Activated CD8-positive, alpha-beta memory T cell treated with anti-CD3 and anti-CD28 coated beads, Interleukin-2, amount 50 U/mL, for 24 hours (primary cell): ENCODE results near the gene VAV2.
"Not testable (repeated sequence)": the region's sequence is repeated elsewhere in the genome, so short reads cannot be mapped to it uniquely, and the experiment has no call there.

Experiments used
- DNase-seq: peaks from one replicate; pipeline ENCODE4 v3.0.0-alpha.2; 2020; ENCODE audit errors: extremely low read depth

VAV2 gene

DNA sequence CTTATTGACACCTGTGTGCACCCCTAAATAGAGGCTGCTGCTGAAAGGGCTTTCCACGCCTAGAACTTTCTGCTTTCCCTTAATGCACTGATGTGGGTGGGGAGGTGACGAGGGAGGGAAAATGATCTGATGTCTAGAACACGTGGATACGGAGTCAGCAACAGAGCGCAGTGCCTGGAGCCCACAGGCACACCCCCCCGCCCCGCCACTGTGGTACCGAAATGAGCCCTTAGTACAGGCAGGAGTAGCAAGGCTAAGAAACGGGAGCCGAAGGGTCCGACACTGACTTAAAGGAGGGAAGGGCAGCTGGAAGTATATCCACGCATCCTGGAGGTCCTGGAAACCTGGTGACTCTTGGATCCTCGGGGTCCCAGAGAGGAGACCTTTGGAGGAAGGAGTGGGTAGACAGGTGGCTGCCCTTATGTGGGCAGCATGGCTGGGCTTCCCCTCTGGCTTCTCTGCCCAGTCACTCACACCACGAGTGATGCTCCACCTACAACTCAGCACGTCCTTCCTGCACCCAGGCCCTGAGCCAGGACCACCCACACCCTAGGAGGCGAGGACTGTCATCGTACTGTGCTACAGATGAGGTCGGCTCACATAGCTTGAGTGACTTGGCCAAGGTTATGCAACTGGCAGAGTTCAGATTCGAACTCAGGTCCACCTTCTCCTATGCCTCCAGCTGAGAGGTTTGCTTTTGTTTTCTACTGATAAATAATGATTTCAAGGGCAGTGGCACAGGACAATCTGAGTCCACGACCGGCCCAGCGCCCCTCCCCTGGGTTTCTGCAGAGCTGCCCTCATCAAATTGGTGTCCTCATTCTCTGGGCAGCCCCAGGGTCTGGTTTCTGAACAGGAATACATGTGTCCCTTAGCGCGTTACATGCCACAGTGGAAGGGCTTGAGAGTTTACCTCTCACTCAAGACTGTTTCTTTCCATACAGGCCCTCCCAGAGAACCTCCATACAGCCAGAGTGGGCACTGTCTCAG, 4.7 kb upstream of the VAV2 start:
- no peak for DNase-seq

DNA sequence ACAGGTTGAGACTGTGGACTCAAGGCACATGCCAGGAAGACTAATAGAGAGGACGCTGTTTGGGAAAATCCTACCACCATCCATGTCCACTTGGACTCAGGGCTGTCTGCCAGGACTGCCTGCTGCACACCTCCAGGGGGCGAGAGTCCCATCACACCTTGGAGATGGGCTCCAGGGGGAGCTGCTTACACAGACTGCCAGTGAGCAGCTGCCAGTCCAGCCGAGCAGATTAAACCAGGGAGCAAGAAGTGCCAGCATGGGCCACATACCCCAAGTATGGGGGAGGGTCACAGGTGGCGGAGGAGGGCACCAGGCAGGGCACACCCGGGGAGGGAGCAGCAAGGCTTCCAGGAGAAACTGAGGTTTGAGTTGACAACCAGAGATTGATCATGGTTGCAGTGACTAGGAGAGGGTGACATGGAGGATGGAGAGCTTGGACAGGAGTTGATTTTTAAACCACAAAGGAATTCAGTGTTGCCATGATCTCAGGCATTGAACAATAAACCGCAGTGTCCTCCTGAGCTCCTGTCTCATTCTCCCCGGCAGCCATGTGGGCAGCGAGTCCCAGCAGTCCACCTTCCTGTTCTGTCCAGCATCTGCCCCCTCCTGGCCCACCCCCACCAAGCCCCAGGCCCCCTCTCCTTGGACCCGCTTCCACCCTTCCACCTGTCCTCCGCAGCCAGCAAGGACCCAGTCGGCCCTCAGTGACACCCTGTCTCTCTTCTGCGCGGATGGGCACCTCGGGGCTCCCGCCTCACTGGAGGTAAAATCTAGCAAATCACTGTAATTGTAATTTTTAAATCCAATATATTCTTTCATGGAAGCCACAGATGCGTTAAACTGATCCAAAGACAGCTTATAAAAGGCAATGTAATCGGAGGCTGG, 3.1 kb upstream of the VAV2 start:
- DNase-seq, result no peak

DNA sequence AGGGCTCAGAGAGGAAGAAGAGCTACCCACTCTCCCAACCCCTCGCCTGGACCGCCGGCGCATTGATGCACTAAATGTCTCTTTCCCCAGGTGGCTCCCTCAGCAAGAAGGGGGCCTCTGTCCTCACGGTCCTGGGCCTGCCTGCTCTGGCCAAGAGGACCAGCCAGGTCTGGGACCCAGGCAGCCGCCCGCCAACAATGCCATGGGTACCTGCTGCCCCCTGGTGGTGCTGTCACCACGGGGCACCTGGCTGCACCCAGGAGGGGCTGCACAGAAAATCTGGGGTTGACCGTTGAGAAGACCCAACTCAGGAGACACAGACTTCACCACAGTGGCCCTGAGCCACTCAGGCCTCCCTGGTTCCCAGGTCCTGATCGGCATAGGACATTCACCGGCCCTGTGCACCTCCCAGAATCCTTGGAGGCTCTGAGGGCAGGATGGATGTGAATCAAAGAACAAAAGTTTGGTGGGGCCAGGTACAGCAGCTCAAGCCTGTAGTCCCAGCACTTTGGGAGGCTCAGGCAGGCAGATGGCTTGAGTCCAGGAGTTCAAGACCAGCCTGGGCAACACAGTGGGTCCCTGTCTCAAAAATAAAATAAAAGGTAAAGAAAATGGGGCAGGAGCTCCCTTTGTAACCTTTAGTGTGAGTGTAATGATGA, 2.4 kb upstream of the VAV2 start:
- DNase-seq, result peak; percentile 33

DNA sequence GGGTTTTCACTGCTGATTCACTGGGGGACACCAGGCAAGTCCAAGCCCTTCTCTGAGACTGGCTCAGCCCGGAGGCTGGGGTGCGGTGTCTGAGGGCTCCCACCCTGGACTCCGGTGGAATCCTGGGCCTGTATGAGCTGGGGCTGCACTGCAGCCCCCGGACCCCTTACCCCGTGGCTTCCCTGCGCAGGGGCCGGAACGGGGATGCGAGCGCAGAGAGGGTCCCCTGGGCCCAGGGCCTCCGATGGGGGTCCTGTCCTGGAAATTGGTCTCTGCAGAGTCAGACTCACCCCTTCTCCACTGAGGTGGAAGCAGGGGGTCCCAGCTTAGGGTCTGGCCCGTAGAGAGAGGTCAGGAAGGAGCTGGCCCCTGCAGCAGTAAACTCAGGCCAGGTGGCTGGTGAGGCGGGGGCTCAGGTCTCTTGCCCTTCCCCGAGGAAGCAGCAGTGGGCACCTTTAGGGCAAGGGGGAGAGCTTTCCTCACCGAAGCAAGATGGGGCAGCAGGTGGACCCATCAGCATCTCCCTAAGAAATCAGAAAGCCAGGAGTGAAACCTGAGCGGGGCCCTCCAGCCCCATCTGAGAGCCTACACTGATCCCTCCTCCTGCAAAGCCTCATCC, 1.6 kb upstream of the VAV2 start:
- DNase-seq, result no peak

DNA sequence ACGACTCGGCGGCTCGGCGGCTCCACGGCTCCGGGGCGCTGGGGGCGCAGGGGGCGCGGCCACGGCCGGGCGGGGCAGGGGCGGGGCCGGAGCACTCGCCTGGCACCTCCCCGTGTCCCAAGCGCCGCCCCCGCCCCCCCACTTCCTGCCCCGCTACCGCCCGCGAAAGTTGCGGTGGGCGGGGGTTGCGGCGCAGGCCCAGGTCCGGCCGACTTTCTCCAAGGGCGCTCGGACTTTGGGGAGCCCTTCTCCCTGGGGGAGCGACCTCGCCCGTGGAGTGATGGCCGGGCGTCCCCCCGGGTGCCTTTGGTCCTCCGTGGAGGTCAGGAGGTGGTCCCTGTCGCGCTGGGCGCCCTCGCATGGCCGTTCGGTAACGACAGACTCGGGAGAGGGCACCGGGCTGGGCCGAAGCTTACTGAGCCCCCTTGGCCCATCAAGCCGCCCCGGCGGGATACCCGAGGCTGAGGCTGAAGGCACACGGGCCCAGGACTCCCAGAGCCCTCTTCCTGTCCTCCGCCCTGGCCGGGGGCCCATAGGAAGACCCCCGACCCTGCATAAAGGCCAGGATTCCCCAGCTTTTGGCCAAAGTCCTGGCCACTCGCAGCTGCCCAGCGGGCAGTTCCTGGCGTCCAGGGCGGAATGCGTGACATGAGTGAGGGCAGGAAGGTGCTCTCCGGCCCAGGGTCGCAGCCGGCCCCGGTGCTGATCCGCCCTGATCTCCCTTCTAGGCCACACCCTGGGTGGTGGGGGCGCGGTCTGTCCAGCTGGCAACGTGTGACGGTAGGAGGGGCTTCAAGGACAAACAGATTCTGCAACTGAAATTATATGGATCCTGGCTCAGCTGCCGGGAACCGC, 883 bp upstream of the VAV2 start:
- DNase-seq, result peak; percentile 24

DNA sequence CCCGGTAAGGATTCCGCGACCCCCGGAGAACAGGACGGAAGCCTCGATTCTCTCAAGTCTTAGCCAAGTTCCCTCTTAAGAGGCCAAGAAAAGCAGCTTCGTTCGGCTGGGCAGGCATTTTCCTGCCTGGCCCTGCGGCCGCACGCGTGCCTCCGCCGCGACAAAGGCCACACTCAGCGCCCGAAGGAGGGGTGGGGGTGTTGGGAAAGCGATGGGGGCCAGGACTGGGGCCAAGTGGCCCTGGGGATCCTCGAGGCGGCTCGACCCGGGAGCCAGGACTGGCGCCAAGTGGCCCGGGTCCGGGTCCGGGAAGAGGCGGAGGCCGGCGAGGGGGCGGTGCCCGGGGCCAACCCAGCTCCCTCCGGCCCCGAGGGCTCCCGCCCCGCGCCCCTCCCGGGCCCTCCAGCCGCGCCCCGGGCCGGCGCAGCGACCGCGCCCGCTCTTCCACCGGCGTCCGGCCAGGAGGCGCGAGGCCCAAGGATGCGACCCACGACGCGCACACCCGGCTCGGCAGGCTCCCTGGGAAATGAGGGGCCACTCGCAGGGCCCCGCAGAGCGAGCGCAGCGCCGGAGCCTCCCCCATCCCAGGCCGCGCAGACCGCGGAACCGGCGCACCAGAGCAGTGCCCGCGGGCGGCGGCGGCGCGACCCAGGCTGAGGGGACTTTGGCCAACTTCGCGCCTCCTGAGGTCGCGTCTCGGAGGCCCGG, 756 bp downstream of the VAV2 start:
- DNase-seq, result no peak

DNA sequence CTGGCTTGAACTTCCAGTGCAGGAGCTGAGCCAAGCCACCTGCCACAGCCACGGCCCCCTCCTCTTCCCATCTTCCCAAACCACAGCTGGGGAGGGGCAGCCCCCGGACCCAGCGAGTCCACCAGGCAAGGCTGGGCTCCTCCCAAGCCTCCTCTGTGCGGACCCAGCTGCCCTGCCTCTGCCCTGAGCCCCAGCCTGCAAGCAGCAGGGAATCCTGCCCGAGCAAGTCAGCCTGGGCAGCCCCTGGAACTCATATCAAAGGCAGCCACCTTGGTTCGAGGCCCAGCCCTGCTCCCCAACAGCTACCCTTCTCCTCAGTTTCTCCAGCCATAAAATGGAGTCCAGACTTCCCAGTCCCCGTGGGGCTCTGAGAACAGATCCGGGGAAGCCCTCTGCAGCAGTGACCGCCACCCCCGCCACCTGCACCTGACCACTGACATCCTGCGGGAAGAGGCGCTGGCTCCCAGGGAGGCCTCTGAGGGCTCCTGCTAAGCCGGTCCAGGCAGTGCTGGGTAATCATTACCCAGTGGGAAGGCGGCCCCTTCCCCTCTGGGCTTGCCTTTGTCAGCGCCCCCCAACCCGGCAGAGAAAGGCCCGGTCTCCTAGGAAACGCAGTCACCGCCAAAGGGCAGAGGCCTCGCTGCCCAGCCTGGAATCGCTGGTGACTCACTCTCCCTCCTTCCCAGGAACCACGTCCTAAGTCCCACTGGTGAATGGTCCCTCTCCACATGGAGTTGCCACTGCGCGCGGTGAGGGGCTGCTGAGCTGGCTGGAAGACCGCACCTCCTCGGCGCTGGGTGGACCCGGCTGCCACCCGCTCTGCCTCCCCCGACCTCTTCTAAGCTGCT, 1.5 kb downstream of the VAV2 start:
- DNase-seq, result no peak

DNA sequence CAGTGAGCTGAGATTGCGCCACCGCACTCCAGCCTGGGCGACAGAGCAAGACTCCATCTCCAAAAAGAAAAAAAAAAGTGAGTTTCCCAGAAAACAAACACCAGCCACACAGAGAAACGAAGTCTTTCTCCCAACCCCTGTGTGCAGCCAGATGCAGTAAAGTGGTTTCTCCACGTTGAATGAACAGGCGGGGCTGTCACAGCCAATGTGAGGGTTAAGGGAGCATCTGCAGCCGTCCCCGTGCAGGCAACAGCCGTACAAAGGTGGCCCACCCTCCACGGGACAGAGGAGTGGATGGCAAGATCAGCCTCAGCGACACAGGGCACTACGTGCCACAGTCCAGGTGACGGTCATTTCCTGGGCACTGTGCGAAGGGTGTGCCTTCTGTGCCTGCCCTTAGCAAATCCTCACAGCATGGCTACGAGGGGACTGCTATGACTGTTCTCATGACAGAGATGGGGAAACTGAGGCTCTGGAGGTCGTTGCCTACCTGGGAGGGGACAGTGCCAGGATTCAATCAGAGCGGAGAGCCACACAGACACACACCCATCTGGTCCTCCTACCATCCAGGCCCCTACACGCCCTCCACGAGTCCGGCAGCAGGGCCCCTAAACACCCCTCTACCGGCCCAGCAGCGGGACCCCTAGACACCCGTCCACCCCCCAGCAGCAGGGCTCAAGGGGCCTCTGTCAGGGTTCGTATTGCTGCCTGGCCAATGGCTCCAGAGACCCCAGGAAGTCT, 2.3 kb downstream of the VAV2 start:
- no peak for DNase-seq

DNA sequence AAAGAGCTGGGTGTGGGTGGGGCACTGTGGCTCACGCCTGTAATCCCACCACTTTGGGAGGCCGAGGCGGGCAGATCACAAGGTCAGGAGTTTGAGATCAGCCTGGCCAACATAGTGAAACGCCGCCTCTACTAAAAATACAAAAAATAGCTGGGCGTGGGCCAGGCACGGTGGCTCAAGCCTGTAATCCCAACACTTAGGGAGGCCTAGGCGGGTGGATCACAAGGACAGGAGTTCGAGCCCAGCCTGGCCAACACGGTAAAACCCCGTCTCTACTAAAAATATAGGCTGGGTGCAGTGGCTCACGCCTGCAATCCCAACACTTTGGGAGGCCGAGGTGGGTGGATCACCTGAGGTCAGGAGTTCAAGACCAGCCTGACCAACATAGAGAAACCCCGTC, 3.4 kb downstream of the VAV2 start:
- not testable (repeated sequence) for DNase-seq

DNA sequence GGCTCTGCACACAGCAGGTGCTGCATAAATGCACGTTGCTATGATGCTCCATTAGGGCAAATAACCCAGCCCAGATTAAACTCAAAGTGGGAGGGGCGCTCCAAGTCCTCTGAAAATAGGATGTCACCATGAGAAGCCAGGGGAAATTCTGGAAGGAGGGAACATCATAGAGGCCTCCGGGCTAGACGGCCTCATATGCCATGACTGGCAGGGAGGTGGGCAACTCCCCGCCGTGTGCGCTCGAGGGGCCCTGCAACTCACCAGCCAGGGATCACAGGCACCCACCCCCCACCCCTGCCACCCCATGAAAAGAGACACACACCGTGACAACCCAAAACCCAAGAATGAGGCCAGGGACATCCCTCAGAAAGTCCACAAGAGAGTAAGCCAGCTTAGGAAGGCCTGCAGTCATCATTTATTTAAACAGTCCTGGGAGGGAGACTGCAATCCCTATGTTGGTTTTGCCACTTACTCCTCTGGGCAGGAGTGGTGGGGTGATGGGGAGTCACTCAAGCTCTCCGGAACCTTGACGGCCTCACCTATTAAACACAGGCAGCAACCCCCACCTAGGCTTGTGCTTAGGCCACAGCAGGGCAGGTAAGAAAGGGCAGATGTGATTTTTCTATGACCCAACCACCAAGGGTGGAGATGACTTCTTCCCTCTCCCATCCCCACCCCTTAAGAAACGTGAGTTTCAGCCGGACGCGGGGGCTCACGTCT, 4.0 kb downstream of the VAV2 start:
- no peak for DNase-seq

DNA sequence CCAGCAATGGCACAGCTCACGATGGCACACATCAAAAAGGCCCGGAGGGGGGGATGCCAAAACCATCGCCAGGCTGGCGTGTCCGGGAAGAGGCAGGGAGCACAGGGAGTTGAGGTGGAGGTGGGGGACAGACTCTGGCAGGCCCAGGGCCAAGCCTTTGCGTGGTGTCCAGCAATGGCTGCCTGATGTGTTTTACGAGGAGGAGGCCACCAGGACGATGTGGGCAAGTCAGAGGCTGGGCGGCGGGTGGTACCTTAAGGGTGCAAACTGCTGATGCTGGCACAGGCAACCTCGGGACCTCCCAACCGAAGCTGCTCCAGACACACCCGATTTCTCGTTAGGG, 4.7 kb downstream of the VAV2 start:
- no peak for DNase-seq

DNA sequence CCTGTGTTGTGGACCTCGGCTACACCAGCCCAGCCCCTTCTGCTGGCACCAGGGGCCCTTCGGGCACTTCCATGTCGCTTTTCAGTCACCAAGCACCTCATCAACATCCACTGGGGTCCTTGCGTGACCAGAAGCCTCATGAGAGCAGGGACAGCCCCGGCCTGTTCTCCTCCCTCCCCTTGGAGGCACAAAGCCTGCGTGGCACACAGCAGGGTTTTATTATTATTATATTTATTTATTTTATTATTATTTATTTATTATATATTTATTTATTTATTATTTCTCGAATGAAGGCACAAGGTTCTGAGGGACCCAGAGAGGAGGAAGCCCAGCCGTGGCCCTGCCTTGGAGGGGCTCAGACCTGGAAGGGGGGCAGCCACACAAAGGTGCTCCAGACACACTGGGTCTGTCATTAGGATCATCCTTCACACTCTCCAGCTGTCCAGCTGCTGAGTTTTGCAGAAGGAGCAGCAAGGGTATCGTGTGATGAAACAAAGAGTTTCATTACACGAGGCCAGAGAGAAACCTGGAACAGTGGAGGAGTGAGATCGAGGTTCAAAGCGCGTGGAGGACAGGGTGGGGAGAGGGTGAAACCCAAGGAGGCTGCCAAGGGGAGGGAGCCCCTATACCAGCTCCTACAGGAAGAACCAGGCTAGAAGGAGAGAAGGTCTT, 5.2 kb downstream of the VAV2 start:
- no peak for DNase-seq

DNA sequence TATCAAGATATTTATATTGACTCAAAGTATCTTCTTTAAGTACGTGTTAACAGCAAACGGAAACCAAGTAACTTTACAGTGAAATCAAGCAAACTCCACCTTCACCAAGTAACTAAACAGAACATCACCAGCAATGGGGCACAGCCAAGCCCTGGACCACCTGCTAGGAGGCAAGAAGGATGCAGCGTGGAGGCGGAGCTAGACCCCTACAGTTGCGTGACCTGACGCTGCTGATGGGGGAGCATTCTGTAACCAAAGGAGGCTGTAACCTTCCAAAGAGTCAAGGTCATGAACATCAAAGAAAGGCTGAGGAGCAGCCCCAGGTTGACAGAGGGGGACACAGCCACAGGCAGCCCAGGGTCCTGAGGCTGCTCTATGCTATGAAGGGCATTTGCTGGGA, 6.1 kb downstream of the VAV2 start:
- no peak for DNase-seq

DNA sequence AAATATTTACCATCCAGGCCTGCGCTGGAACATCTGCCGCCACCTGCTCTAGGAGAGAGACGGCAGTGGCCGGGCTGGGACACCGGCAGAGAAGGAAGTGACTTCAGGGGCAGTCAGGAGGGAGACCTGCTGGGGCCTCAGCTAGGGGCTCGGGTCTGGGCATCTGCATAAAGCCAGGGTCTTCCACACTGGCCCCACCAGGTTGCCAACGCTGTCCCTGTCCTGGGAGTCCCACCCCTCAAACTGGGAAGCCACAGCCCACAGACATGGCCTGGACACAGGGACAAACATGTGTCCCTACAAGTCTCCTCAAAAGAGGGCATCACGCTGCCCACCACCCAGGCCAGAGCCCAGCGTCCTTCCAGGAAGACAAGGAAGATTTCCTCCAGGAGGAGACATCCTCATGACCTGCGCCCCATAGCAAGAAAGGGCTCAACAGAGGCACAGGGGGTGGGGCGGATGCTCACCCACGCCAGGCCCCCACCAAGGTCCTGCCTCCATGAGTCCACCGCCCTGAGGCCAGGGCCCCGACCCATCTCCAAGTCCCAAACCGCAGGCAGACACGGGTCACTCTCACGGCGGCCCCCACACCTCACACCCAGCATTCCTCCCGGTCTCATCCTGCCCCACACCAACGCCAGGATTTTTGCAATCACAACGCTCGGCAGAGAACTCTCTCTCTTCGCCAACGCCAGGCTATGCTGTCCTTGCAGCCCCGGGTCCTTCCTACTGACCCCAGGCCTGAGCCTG, 9.0 kb downstream of the VAV2 start:
- no peak for DNase-seq

DNA sequence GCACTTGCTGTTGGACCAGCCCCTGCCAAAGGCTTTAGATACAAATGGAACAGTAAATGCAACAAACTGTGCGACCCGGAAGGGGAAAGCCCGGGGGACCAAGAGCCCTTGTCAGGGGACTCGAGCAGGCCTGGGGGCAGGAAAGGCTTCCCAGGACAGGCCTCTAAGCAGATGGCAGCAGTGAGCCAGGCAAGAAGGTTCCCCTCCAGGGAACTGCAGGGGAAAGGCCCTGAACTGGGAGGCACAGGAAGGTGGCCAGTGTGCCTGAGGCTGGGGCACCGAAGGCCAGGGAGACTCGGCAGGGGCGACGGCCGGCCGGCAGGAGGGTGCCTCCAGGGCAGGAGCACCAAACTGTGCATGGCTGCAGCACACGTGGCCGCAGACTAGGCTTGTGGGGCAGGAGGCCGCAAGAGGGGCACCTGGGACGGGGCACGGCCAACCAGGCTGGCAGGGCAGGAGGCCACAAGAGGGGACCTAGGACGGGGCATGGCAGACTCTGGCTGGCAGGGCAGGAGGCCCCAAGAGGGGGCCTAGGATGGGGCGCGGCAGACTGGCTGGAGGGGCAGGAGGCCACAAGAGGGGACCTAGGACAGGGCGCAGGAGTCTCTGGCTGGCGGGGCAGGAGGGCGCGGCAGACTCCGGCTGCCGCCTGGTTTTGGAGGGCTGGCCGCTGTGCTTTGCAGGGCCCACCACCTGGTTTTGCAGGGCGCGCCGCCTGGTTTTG, 10.0 kb downstream of the VAV2 start:
- no peak for DNase-seq

DNA sequence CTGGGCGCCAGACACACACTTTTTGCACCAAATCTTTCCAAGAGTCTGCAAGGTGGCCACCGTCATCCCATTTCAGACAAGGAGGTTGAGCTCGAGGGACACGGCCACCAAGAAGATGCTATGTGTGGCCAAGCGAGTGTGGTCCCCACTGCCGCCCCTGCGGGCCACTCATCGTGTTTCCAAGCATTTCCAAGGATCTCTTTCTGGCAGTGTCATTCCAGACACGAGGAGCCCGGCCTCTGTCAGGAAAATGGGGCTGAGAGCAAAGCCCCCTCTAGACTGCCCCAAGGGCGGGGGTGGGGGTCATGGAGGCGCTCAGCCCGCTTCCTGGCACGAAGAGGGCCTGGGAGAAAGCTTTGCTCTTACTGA, 10.6 kb downstream of the VAV2 start:
- no peak for DNase-seq
